Stimulated activated effector memory CD8-positive, alpha-beta T cell treated with anti-CD3 and anti-CD28 coated beads, Interleukin-12 subunit alpha, Interleukin-12 subunit beta, amount 100 ng/mL, for 72 hours (primary cell): ENCODE results near the gene CDYL.
"Not testable (repeated sequence)": the region's sequence is repeated elsewhere in the genome, so short reads cannot be mapped to it uniquely, and the experiment has no call there.

ENCODE experiments used
- ATAC-seq: fragments of 150-1000 bp; cut with Tn5 transposase; 2 replicates; pipeline ENCODE4 v1.10.0; 2021
- DNase-seq, 2 donors: peaks; one replicate each; pipeline ENCODE4 v3.0.0; 2021 to 2022; ENCODE audit warnings: low spot score in 2 of 2
- H3K27ac Mint-ChIP-seq: one replicate; pipeline ENCODE4 v1.8.0; 2022; ENCODE audit warnings: mild to moderate bottlenecking, mixed read lengths
- H3K36me3 Mint-ChIP-seq: one replicate; pipeline ENCODE4 v1.8.0; 2022; ENCODE audit warnings: mild to moderate bottlenecking, mixed read lengths
- H3K4me1 Mint-ChIP-seq: one replicate; pipeline ENCODE4 v1.8.0; 2022; ENCODE audit warnings: mixed read lengths
- H3K4me3 Mint-ChIP-seq: one replicate; pipeline ENCODE4 v1.8.0; 2022; ENCODE audit warnings: mild to moderate bottlenecking, mixed read lengths
- H3K9me3 Mint-ChIP-seq: one replicate; pipeline ENCODE4 v1.8.0; 2022; ENCODE audit warnings: mixed read lengths

The CDYL gene

DNA sequence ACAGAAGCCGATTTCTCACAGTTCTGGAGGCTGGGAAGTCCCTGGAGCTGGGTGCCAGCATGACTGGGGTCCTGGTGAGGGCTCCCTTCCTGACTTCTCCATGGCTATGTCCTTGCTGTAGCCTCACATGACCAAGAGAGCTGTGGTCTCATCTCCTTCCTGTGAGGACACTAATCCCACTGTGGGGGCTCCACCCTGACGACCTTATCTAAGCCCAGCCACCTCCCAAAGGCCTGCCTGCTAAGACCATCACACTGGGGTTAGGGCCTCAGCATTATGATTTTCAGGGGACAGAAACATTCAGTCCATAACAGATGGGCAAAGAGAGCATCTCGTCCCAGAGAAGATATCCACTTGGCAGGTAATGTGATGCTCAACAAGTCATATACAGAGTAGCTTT is 210.8 kb downstream of the CDYL start:
- Mint-ChIP-seq H3K4me3 (no peak overlapping the region), H3K4me1 (no peaks in the 10 kb centered on the region), H3K9me3 (peaks cover 4% of the 10 kb centered on the region), H3K27ac (no peak overlapping the region), H3K36me3 (no peaks in the 10 kb centered on the region)
- no peak for ATAC-seq
- DNase-seq, result no peak

GRCh38 chr6:4987432-4987831 is 211.2 kb downstream of the CDYL start:
- Mint-ChIP-seq H3K9me3 (peaks cover 4% of the 10 kb centered on the region), H3K36me3 (no peaks in the 10 kb centered on the region)

DNA sequence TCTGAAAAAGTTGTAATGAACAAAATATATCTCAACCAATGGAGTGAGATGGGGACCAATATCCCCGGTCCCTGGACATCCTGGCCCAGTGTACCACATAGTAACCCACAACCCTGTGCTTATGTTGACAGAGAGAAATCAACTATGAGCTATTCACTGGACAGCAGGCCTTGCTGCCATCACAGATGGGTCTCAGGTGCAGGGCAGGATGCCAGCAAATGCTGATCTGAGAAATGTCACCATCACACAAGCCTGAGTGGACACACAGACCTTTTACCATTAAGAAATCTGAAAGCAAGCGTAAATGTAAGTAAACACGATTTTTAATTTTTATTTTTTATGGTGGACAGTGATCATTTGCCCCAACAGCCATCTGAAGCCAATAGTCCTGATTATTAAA is 218.5 kb downstream of the CDYL start:
- no peak overlapping the region for H3K4me3 Mint-ChIP-seq
- no peaks in the 10 kb centered on the region for H3K9me3 Mint-ChIP-seq
- no peak for DNase-seq
- no peak for ATAC-seq
- no peak overlapping the region for H3K27ac Mint-ChIP-seq
- H3K4me1 Mint-ChIP-seq, result no peaks in the 10 kb centered on the region
- H3K36me3 Mint-ChIP-seq, result peaks cover 48% of the 10 kb centered on the region

More at GRCh38 chr6:4987432-4987831, 211.2 kb downstream of the CDYL start:
- no peak for DNase-seq
- H3K4me1 Mint-ChIP-seq, result no peaks in the 10 kb centered on the region
- no peak overlapping the region for H3K27ac Mint-ChIP-seq
- ATAC-seq, result no peak
- H3K4me3 Mint-ChIP-seq, result no peak overlapping the region

GRCh38 chr6:4997862-4998261 is 221.7 kb downstream of the CDYL start:
- no peak overlapping the region for H3K27ac Mint-ChIP-seq
- DNase-seq (no peak), ATAC-seq (no peak)
- no peak overlapping the region for H3K4me3 Mint-ChIP-seq
- H3K9me3 Mint-ChIP-seq, result no peaks in the 10 kb centered on the region
- H3K36me3 Mint-ChIP-seq, result peaks cover 55% of the 10 kb centered on the region
- H3K4me1 Mint-ChIP-seq, result no peaks in the 10 kb centered on the region

GRCh38 chr6:4999586-4999985 is 223.4 kb downstream of the CDYL start:
- Mint-ChIP-seq H3K27ac (no peak overlapping the region), H3K36me3 (peaks cover 54% of the 10 kb centered on the region)
- ATAC-seq, result no peak

GRCh38 chr6:5003604-5004372 is 227.6 kb downstream of the CDYL start, which contains the start of gene RPP40:
Gene RPP40 (minus strand): TSS chr6:5004037. CDS start chr6:5004002, 35 bp downstream.
- H3K36me3 Mint-ChIP-seq, result peaks cover 17% of the 10 kb centered on the region
- DNase-seq (peak; percentile 93 to 99), ATAC-seq (peak; percentile 97)
- peak within 1 kb of the TSS; percentile 95 for H3K27ac Mint-ChIP-seq
- no peaks in the 10 kb centered on the region for H3K9me3 Mint-ChIP-seq
- H3K4me1 Mint-ChIP-seq, result peaks cover 5% of the 10 kb centered on the region
- peak within 1 kb of the TSS; percentile 83 for H3K4me3 Mint-ChIP-seq

More at GRCh38 chr6:4999586-4999985, 223.4 kb downstream of the CDYL start:
- no peak overlapping the region for H3K4me3 Mint-ChIP-seq
- DNase-seq, result no peak
- peaks cover 5% of the 10 kb centered on the region for H3K4me1 Mint-ChIP-seq
- H3K9me3 Mint-ChIP-seq, result no peaks in the 10 kb centered on the region

DNA sequence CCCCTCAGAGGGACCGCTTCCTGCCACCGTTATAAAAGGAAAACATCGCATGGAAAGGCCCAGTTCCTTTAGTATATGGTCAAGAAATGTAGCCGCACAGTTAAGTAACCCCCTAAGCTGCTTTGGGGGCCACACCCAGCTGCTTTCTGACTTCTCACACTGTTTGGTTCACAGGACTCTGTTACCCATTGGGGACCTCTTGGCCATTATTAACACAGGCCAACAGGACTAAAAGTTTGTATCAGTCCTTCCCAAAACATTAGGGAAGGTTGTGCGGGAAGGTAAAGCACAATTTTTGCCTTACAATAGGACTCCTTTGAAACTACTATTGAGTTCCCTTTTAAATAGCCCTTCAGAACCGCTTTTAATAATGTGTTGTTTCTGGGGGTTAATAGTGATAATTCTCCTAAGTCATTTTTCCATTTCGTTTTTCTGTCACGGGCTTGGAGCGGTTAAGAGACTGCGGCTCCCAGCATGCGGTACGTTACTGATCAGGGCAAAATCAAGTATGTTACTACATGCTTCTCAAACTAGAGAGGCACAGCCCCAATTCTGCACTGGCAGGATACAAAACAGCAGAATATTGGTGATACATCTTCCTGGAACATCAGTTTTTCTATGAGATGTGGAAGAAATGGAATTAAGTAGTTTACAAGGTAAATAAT is 228.3 kb downstream of the CDYL start:
- Mint-ChIP-seq H3K27ac (peak overlapping the region; percentile 95), H3K9me3 (no peaks in the 10 kb centered on the region), H3K4me1 (peaks cover 5% of the 10 kb centered on the region), H3K36me3 (peaks cover 10% of the 10 kb centered on the region), H3K4me3 (peak overlapping the region; percentile 83)
- no peak for ATAC-seq
- no peak for DNase-seq

GRCh38 chr6:5005038-5005433 is 228.8 kb downstream of the CDYL start:
- H3K36me3 Mint-ChIP-seq, H3K4me1 Mint-ChIP-seq, DNase-seq, H3K9me3 Mint-ChIP-seq, H3K27ac Mint-ChIP-seq, ATAC-seq: not testable (repeated sequence)
- H3K4me3 Mint-ChIP-seq, result peak overlapping the region; percentile 83
